NCI-H748 (cell line): ENCODE data around the gene MED20.
A peak's percentile ranks its signal among the peaks of the same experiment; 100 is the strongest.

ENCODE experiments used
- DNase-seq: peaks from one replicate; lab custom pipeline; 2025; ENCODE audit not compliant: unreplicated experiment; lab: John Stamatoyannopoulos, UW

The MED20 gene

DNA sequence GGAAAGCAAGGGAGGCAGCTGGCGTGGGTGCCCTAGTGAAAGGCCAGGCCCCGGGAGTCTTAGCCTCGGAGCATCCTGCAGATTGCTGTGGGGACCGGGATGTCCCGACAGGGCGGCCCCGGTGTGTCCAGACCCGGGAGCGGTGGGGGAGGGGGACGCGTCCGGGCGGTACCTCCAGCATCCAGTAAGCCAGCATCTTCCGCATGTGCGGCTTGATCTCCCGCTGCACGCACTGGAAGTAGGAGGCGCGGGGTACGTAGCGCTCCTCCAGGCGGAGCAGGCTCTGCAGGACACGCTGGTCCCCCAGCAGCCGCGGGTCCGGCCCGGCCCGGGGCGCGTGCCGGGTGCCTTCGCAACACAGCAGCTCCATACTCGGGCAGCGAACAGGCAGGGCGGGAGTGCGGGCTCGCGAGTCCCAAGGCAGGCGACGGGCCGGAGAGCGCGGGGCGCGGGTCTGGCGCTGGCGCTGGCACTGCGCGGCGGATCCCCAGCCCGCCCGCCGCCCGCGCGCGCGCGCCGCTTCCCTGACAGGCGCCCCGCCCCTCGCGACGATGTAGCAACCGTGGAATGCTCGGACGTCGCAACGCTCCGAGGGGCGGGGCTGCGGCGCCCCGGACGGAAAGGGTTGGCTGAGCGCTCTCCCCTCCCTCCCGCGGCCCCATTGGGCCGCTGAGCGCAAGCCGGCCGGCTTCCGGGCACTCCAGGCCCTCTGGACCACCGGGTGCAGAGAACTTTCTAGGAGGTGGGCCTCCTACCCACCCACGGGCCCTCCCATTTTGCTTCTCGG is 20.5 kb upstream of the MED20 start, which contains the start of gene CCND3:
TSS of gene CCND3 (minus strand) at position 529 of the 787 bp plus-strand sequence. CDS start at position 370, 159 bp downstream.
- DNase-seq = peak; percentile 97

DNA sequence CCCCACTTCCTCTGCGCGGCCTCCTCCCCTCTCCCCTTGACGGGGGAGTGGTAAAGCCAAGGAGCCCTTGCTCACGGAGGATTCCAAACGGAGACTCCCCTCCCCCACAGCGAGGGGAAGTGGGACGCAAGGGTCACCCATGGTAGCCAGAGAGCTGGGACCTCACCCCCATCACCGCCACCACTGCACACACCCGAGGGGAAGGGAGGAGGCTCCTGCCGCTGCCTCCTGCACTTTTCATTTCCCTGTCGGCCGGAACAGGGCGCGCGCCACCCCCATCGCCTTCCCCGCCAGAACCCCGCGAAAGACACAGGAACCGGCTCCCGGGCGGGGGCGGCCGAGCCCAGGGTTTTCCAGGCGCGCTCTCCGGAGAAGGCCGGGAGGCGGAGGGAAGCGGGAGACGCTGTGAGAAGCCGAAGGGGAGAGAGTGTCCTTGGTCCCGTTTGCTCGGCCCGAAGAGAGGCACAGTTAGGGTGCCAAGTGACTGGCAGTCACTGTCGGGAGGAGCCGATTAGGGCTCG is 19.9 kb upstream of the MED20 start:
- DNase-seq = peak; percentile 59

DNA sequence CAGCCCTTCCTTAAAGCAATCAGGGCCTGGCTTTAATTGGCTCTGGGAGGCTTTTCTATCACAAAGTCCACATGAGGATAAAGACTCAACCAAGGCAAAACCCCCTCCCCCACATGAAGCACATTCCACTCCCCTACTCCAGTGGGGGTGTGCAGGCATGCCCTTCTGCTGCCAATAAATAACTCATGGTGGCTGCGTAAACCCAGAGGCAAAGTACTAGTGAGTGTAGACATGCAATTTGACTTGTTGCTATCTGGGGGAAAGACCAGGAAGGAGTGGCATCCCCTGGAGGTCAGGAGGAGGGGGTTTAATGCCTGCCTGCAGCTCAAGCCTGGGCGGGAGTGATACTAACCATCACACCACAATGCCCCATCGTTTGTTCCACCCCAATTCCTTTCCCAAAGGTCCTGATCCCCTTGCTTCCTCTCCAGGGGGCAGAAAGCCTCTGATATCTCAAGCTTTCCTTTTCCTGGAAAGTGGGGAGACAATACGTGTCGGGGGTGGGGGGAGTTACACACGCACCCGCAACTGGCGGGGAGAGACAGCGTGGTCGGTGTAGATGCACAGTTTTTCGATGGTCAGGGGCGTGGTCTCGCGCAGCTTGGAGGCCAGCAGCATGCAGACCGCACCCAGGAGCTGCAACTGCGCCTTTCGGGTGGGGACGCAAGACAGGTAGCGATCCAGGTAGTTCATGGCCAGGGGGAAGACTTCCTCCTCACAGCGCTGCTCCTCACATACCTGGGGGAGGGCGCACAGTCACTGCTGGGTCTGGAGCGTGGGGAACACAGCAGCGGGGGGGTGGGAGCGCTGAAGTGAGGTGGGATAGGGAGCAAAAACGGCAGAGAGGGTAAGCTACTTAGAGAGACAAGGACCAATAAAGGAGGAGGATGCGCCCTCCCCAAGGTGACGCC is 19.2 kb upstream of the MED20 start:
- peak; percentile 78 for DNase-seq

DNA sequence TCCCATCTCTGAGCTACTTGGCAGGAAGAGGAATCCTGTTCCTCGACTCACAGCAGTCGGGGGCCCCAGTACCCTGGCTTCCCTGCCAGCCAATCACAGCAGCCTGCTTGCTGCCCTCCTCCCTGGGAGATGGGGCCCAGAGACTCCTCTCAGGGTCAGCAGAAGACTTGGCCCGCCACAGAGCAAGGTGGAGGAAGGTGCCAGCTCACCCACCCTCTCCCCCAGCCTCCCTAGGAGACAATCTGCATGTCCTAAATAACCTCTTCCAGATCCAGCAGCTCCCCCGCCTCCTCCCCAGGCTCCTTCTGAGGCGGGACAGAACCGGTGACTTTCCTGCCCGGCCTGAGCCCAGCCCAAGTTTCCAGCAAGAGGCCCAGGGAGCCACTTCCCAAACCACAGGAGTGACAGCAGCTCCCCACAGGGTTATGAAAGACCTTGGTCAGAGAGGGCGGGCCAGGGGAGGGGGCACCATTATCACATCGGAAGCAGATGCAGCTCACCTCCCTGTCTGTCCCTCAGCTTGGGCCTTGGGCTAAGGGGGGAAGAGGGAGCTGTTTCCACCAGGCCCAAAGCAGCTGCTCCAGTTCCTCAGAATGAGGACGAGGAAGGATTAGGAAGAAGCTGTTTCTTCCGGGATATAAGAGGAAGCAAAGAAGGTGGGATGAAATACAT is 18.4 kb upstream of the MED20 start:
- no peak for DNase-seq

DNA sequence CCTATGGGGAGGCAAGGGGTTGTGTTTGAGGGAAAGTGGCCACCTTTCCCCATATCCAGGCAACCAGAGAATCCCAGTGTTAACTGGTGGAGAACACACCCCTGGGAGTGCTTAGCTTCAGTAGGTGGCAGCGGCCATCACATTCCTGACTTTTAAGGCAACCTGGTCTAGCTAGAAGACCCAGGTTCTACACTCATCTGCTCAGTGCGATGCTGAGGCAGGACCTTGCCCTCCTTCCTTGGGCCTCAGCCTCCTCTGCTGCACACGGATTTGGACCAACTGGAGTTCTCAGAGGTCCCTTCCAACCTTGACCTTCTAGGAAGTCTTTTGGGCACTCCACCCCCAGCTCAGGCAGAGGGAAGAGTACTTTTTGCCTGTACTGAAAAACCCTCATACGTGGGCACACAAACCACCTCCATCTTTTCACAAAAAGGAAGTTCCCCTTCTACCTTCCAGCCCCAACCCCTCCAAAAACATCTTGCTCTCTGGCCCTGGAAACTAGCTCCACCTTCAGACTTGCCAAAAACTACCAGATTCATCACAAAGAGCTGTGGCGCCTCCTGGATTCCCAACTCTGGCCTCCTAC is 17.7 kb upstream of the MED20 start:
- no peak for DNase-seq

DNA sequence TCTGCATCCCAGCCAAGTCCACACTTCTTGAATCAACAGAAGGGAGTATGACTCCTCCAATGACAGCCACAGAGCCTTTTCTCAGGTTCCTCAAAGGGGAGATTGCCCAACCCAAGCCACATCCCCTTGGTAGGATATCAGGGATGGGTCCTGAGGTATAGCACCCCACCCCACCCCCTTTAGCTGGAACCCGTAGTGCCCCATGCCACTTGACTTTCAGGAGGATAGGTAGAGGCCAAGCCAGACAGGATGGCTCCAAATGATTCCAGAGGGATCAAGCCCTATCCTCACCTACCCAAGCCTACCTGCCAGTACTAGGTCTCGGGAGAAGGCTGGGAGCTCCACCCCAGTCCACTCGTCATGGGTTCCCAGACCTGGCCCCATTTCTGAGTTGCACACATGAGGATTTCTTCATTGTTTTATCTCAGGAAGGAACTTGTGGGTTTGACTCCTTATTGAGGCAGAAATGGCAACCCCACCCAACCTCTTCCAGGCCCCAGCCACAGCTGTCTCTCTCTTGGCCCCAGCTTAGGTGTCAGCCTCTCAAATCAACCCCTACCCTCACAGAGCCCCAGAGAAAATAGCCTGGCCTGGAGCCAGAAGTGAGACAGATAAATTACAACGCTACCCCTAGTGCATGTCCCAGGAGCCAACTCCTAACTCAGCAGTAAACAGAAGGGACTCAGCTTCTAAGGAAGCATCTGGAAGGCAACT is 17.1 kb upstream of the MED20 start:
- DNase-seq = no peak

DNA sequence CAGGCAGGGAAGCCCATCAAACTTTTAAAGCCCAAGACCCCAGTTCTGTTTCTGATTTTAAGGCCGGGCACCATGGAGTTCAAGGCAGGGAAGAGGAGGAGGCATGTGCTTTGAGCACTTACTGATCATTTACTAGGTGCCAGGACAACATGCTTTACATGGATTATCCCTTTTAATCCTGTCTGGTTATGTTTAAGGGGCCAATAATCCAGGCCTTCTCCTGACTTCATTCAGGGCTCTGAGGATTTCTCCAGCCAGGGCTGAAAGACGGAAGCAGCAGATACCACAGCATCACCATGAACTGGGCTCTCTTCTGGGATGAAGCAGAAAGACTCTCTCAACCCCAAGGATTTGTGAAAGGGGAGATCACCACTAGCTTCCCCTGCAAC is 16.5 kb upstream of the MED20 start:
- DNase-seq = no peak

DNA sequence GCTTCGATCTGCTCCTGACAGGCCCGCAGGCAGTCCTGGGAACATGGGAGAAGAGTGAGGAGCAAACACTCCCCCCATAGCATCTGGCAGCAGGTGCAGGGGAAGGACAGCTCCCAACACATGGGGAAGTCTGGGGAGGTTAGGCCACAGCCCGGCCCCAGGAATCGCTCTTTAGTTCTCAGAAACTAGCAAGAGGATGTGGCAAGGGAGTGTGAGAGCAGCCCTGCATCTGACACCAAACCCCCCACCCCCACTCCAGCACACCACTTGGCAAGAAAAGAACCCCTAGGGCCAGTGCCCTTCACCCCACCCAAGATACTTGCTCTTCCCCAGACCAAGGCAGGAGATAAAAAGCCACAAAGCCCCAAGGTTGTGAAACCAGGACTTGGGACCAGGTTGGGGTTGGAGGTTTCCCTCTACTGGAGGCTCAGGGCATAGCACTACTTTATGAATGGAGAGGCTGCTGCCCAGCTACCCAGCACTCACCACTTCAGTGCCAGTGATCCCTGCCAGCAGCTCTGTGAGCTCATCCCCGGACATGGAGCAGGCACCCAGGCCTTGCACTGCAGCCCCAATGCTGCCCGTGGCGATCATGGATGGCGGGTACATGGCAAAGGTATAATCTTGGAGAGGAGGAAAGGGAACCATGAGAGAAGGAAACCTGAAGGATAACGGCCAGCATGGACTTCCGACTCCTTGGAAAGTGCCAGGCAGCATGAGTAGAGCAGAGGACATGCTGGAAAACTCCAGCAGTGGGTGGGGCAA is 15.3 kb upstream of the MED20 start:
- DNase-seq = peak; percentile 63

DNA sequence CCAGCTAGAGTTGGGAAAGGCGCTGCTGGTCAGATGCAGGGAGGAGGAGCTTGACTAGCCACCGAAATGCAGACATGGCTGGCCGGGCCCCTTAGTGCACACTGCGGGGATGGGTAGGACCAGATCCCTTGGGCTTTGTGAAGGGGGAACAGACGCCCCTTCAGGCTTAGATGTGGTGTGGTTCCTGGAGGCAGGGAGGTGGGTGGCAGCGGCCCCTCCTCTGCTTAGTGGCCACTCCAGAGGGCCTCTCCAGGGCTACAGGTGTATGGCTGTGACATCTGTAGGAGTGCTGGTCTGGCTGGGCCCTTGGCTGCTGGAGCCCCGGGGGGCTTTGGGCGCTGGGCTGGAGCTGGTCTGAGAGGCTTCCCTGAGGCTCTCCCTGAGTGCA is 14.7 kb upstream of the MED20 start:
- DNase-seq = no peak

DNA sequence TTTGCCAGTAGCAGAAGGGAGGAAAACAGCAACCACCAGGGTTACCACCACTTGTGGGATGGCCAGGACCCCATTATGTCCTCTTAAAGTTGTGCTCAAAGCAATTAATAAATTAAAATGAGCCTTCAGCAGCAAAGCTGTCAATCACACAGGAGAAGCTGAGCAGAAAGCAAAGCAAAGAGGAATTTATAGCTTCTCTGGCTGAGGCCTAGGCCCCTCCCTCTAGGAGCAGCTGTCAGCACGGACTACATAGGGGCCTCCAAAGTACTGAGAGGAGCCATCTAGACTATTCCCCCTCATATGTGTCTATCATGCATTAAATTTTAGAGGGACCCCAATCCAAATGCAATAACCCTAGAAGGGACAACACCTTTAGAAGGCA is 14.2 kb upstream of the MED20 start:
- DNase-seq = no peak

DNA sequence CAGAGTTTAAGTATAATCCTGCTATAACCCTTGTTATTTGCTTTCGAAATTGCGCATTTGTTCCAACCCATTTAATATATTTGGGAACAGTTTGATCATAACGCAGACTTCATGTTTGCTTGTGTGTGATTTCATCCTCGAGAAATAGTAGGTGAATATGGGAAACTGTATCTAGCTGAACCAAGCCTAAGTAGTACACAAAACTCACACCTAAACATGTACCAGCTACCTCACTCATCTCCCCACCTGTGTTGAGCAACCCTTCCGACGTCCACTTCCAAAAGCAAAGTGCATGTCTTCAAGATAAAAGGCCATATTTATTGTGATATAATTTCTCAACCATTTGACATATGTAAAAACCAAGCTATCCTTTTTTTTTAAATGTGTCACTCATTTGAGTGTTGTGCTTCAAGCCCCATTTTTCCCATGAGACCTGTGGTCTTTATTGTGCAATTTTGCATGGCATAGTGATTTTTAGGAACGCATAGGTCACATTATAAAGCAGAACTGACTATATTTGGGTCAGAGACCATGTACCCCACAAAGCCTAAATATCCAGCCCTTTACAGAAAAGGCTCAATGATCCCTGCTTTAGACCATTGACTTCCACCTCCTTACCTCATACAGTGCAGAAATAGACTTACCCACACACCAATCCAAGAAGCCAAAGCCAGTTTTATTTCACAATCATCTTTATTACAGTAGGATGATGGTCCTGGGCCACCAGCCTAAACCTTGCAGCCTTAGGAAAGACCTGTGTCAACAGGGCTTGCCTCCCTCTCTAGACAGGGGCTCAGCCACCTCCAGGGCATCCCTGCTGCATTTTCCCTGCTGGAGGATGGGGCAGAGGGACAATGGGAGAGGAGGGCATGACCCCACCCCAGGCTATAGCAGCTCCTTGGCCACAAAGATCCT is 13.6 kb upstream of the MED20 start:
- no peak for DNase-seq

DNA sequence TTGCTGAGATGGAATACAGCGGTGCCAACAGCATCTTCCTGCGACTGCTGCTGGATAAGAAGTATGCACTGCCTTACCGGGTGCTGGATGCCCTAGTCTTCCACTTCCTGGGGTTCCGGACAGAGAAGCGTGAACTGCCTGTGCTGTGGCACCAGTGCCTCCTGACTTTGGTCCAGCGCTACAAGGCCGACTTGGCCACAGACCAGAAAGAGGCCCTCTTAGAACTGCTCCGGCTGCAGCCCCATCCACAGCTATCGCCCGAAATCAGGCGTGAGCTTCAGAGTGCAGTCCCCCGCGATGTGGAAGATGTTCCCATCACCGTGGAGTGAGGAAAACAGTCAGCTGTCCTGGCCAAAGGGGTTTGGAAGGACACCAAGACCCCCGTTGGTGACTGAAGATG is 11.4 kb upstream of the MED20 start:
- DNase-seq = no peak

DNA sequence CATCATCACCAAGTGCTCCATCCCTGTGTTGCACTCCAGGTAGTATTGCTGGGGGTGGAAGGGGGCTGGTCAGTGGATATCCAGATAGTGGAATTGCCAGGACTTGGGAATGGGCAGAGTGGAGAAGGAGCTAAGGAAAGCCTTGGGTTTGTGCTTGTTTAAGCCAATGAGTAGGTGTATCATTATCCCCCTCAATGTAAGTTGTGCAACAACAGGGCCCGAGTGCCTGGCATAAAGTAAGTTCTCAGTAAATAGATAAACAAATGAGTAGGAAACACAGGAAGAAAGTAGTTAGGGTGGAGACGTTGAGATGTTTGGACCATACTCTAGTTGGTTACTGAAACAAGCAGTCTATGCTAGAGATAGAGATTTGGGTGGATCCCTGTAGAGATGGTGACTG is 10.9 kb upstream of the MED20 start:
- DNase-seq = no peak

DNA sequence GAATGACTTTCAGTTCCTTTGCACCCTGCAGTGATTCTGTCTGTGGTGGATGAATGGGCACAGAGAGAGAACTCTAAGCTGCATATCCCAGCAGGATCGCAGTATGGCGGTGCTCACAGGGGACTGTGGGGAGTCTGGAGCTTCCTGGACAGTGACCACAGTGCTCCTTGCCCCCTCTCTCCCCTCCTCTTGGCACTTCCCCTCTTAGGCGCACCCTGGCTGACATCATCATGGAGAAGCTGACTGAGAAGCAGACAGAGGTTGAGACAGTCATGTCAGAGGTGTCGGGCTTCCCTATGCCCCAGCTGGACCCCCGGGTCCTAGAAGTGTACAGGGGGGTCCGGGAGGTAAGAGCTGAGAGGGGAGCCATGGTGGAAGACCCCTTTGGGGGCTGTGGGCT is 9.0 kb upstream of the MED20 start:
- no peak for DNase-seq

DNA sequence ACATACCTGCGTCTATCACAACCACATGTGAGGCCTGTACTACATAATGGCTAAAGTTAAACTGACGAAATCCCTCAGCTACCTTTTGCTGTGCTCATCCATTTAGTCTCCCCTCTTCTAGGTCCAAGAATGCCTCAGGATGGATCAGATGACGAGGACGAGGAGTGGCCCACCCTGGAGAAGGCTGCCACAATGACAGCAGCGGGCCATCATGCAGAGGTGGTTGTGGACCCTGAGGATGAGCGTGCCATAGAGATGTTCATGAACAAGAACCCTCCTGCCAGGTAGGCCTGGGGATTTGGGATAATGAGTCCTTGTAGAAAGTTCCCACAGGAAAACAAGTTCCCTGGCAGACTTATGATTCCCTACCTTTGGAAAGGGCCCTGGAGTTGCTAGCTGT is 6.3 kb upstream of the MED20 start:
- DNase-seq = no peak

DNA sequence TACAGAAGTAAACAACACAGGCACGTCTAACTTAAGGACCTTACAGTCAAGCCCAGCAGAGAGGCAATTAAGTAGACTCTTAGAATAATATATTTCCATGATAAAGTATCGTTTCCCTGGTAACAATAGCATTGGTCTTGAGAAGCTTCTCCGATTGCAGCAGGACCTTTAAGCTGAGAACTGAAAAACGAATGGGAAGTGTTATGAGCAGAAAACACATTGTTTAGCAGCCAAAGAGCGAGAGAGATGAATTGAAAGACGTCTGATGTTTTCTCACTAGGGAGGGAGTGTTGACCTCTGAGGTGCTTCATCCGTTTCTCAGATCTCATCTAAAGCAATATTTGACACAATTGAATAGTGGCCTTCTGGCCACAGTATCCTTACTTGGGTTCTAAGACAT is 1.2 kb upstream of the MED20 start:
- DNase-seq = peak; percentile 47

DNA sequence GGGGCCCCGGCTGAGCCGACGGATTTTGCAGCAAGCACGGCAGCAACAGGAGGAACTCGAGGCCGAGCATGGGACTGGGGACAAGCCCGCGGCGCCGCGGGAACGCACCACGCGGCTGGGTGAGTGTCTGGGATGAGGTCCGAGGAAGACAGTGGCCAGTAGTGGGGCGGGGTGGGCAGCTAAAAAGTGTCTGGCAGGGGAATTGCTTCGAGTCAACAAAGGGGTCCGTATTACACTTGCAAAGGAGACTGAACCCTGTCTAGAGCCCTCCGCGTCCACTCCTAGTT is 716 bp upstream of the MED20 start:
- peak; percentile 66 for DNase-seq

DNA sequence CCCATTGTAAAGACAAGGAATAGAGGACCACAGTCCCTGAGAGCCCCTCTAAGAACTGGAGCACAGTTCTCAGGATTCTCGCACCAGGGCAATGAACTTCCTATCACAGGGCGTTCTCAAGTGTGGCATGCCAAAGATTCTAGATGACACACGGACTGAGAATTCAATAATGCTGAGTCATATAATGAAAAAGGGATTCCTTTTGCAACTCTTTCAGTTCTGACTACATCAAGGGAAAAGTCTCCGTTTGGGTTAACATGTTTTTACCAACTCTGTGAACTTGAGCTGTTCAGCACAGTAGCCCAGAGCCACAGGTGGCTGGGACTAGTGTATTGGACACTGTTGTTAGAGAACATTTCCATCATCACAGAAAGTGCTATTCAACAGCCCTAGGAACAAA is 3.4 kb downstream of the MED20 start:
- DNase-seq = no peak
